C4-2B (cell line): Measurements from ENCODE around the gene GNMT.

Source experiments
- H3K27ac ChIP-seq: fragments of 450-650 bp; 2 replicates; pipeline ENCODE4 v1.5.1; 2017
- CTCF ChIP-seq: fragments of 450-650 bp; conservative IDR thresholded peaks from 2 replicates; pipeline ENCODE4 v1.5.1; 2017; ENCODE audit warnings: mild to moderate bottlenecking
- ZFX ChIP-seq: fragments of 450-650 bp; IDR thresholded peaks from 2 replicates; pipeline ENCODE4 v1.6.1; 2017

Gene GNMT

GRCh38 chr6:42925248-42925857, 35.2 kb upstream of the GNMT start:
- TF ChIP-seq CTCF (no peak), ZFX (no peak)
- H3K27ac ChIP-seq = no peak overlapping the region

GRCh38 chr6:42928986-42929820, 31.4 kb upstream of the GNMT start, which contains the start of gene CNPY3:
Gene CNPY3 (plus strand): TSS chr6:42929480. CDS start chr6:42929571, 91 bp downstream.
- TF ChIP-seq ZFX (peak; percentile 50; the same call in 1 of the 2 replicates), CTCF (no peak)
- peak within 1 kb of the TSS; percentile 88 for H3K27ac ChIP-seq

DNA sequence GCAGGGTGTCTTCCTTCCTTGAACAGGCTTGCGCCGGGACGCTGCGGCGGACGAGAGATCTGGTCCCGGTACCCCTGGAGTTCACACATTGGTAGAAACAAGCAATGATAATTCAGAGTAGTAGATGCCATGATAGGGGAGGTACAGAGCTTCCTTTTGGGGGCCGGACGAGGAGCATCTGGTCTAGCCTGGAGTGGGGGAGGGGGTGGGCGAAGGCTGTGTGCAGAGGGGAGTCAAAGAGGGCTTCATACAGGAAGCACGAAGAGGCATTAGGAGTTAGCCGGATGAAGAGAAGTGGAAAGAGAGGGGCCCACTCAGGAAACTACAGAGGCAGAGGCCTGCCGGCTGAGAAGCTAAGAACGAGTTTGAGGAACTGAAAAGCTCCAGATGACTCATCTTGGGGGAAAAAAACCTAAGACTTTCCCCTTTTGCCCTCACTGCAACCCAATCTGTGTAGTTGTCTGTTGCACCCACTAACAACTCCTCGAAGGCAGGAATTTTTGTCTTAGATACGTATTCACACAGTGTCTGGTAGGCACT, 30.7 kb upstream of the GNMT start:
- no peak for TF ChIP-seq ZFX
- no peak for TF ChIP-seq CTCF
- H3K27ac ChIP-seq = peak overlapping the region; percentile 88

DNA sequence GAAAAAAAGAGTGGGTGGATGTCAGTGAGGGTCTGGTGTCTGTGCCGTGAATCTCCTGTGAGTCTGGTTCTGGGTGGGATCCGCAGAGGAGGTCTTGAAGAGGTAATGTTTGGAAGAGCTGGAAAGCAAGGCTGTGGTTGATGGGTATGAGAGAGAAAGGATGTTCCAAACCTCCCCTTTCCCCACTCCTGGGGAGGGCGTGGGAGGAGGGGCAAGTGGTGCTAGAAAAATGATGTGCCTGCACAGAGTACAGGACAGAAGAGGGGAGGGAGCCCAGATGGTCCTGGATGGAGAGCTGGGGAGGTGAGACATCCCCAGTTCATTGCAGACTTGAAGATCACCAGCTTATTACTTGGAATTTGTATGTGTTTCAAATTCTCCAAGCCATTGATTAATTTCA, 28.1 kb upstream of the GNMT start:
- TF ChIP-seq CTCF (no peak), ZFX (no peak)
- H3K27ac ChIP-seq = no peak overlapping the region

- no peak for TF ChIP-seq CTCF
- no peak for TF ChIP-seq ZFX
- H3K27ac ChIP-seq = no peak overlapping the region
Observed at GRCh38 chr6:42933205-42933604, 27.3 kb upstream of the GNMT start.

DNA sequence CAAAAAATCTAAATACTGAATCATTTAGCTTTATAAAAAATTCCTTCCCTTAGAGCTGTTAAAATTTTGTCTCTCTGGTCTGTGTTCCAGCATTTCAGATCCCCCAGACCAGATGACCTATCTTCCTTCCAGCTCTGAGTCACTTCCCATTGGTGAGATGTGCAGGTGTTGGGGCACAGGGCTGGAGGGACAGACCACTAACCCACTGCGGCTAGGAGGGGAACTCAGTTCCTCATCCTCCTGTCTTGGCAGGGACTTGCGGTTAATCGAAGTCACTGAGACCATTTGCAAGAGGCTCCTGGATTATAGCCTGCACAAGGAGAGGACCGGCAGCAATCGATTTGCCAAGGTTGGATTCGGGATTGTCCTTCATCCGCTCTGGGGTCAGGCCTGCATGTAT, 25.2 kb upstream of the GNMT start:
- TF ChIP-seq CTCF (no peak), ZFX (no peak)
- no peak overlapping the region for H3K27ac ChIP-seq

GRCh38 chr6:42936398-42936797, 24.2 kb upstream of the GNMT start:
- H3K27ac ChIP-seq = no peak overlapping the region
- TF ChIP-seq CTCF (no peak), ZFX (no peak)
